Left ventricle myocardium inferior (tissue), 1 donor: ENCODE measurements around the gene LIMK1. TPM values are rescaled to one million over a fixed set of nuclear protein-coding genes. Genes with fewer than 3 reads are reported as not detected.
A peak's percentile ranks its signal among the peaks of the same experiment; 100 is the strongest.

Experiments used
- DNase-seq: peaks from one replicate; pipeline ENCODE4 v3.0.0-alpha.2; 2020
- H3K27ac ChIP-seq: fragments of 200-600 bp; replicated peaks from 2 replicates; pipeline ENCODE4 v1.8.0; 2021
- H3K27me3 ChIP-seq: fragments of 200-600 bp; 2 replicates; pipeline ENCODE4 v1.8.0; 2021; ENCODE audit warnings: low read depth
- H3K36me3 ChIP-seq: fragments of 200-600 bp; 2 replicates; pipeline ENCODE4 v1.8.0; 2021
- H3K4me1 ChIP-seq: fragments of 200-600 bp; 2 replicates; pipeline ENCODE4 v1.8.0; 2021
- H3K4me3 ChIP-seq: fragments of 200-600 bp; 2 replicates; pipeline ENCODE4 v1.8.0; 2021; ENCODE audit warnings: mild to moderate bottlenecking, moderate library complexity
- H3K9me3 ChIP-seq: fragments of 200-600 bp; replicated peaks from 2 replicates; pipeline ENCODE4 v1.8.0; 2021
- CTCF ChIP-seq: fragments of 200-600 bp; IDR thresholded peaks from 2 replicates; pipeline ENCODE4 v1.8.0; 2021; ENCODE audit warnings: antibody characterized with exemption, mild to moderate bottlenecking, borderline replicate concordance
- intact Hi-C: fragments of 100-400 bp; cut with micrococcal nuclease; formaldehyde crosslinking; loops from one replicate; pipeline ENCODE4 v1.11.0; 2022
- long read RNA-seq: library from polyadenylated mRNA; unstranded; transcript quantifications from one replicate; pipeline ENCODE4 v2.0.0, GENCODE V29; 2021
- total RNA-seq: library from RNA; stranded (reverse); fragmentation: NEBNext Ultra II Directional; extraction: Animal tissue kit (Norgen Biotek cat#: 25700); gene quantifications from one replicate; pipeline ENCODE4 v1.2.1, GENCODE V29; 2021
- donor health status: DM: no; HTN: yes; CAD: no; lungs with severe emphysema.

LIMK1 gene
- 10.1 TPM for total RNA-seq
- long read RNA-seq, partial matches to known transcripts = 1 of 1 reads
- long read RNA-seq, other reads (novel, unspliced or antisense) = 0 of 1 reads

GRCh38 chr7:74083117-74083876, at the start of gene LIMK1:
Gene LIMK1, plus strand, starts transcription at chr7:74083804. Its CDS starts 187 bp downstream, at chr7:74083991.
- H3K27me3 ChIP-seq = no peaks in the 10 kb centered on the region
- H3K9me3 ChIP-seq = no peaks in the 10 kb centered on the region
- H3K36me3 ChIP-seq = no peaks in the 10 kb centered on the region
- H3K4me3 ChIP-seq = peak within 1 kb of the TSS; percentile 87
- no peak for TF ChIP-seq CTCF
- H3K4me1 ChIP-seq = peaks cover 22% of the 10 kb centered on the region
- H3K27ac ChIP-seq = peak within 1 kb of the TSS; percentile 57
- DNase-seq = peak; percentile 85
- intact Hi-C loops = no loop called here

GRCh38 chr7:74037609-74038008, 46.0 kb upstream of the LIMK1 start:
- DNase-seq = peak; percentile 59
- Histone ChIP-seq H3K4me3 (no peak overlapping the region), H3K36me3 (peaks cover 33% of the 10 kb centered on the region), H3K9me3 (no peaks in the 10 kb centered on the region), H3K4me1 (peaks cover 70% of the 10 kb centered on the region), H3K27ac (peak overlapping the region; percentile 78), H3K27me3 (peaks cover 10% of the 10 kb centered on the region)
- intact Hi-C loops = no loop called here
- TF ChIP-seq CTCF = no peak

GRCh38 chr7:74038194-74038961, 45.2 kb upstream of the LIMK1 start:
- H3K4me3 ChIP-seq = no peak overlapping the region
- DNase-seq = peak; percentile 69
- peaks cover 68% of the 10 kb centered on the region for H3K4me1 ChIP-seq
- intact Hi-C loops = no loop called here
- TF ChIP-seq CTCF = no peak
- H3K36me3 ChIP-seq = peaks cover 33% of the 10 kb centered on the region
- no peaks in the 10 kb centered on the region for H3K9me3 ChIP-seq
- H3K27ac ChIP-seq = peak overlapping the region; percentile 78
- H3K27me3 ChIP-seq = peaks cover 17% of the 10 kb centered on the region

GRCh38 chr7:74039337-74039736, 44.3 kb upstream of the LIMK1 start:
- H3K4me3 ChIP-seq = no peak overlapping the region
- intact Hi-C loops = no loop called here
- peaks cover 59% of the 10 kb centered on the region for H3K4me1 ChIP-seq
- H3K9me3 ChIP-seq = no peaks in the 10 kb centered on the region
- peak overlapping the region; percentile 69 for H3K27ac ChIP-seq
- TF ChIP-seq CTCF = no peak
- H3K36me3 ChIP-seq = peaks cover 33% of the 10 kb centered on the region
- DNase-seq = no peak
- H3K27me3 ChIP-seq = peaks cover 24% of the 10 kb centered on the region

GRCh38 chr7:74040101-74040790, 43.4 kb upstream of the LIMK1 start:
- Histone ChIP-seq H3K36me3 (peaks cover 33% of the 10 kb centered on the region), H3K4me3 (no peak overlapping the region), H3K4me1 (peaks cover 51% of the 10 kb centered on the region), H3K27me3 (peaks cover 24% of the 10 kb centered on the region), H3K9me3 (no peaks in the 10 kb centered on the region), H3K27ac (peak overlapping the region; percentile 40)
- TF ChIP-seq CTCF = no peak
- no peak for DNase-seq
- intact Hi-C loops = no loop called here
